Uterus (tissue), 2 donors: ENCODE data around the gene TTLL12.

Source experiments
- CTCF ChIP-seq, 4 experiments: fragments of 200-600 bp in 2 of 4; fragments of 450-650 bp in 2 of 4; sonication (generic) in 2 of 4; IDR thresholded peaks; one replicate each; pipeline ENCODE4 v1.5.1; 2016 to 2019; ENCODE audit warnings: antibody characterized with exemption in 4 of 4, mild to moderate bottlenecking in 2 of 4, moderate library complexity in 1 of 4
- POLR2A ChIP-seq, 2 donors: fragments of 450-650 bp; IDR thresholded peaks; one replicate each; pipeline ENCODE4 v1.6.1; 2016; ENCODE audit warnings: antibody characterized with exemption in 2 of 2, mild to moderate bottlenecking in 1 of 2, moderate library complexity in 1 of 2

- TF ChIP-seq CTCF (IDR thresholded peaks at IDR 0.05) (no peak), POLR2A (IDR thresholded peaks at IDR 0.05) (no peak)
These were observed 52.4 kb downstream of the TTLL12 start for GRCh38 chr22:43134553-43134952.
